GM13977 (cell line): ENCODE results near the gene AGAP1.

Experiments
- DNase-seq: peaks from one replicate; pipeline ENCODE4 v3.0.0; 2012; ENCODE audit warnings: low spot score
- CTCF ChIP-seq: IDR thresholded peaks from 2 replicates; pipeline ENCODE4 v1.5.1; 2012; ENCODE audit warnings: mild to moderate bottlenecking, control low read depth; ENCODE audit not compliant: insufficient read depth; ENCODE audit errors: extremely low read depth, missing control alignments
- in situ Hi-C: fragments of 300-500 bp; cut with MboI; formaldehyde crosslinking; loops from one replicate; pipeline ENCODE4 v1.12.0; 2022; ENCODE audit warnings: low sequenced_read_pairs, low pct_unique_long_range_greater_than_20kb, mixed read lengths, inconsistent platforms; ENCODE audit not compliant: unreplicated experiment

Gene AGAP1

DNA sequence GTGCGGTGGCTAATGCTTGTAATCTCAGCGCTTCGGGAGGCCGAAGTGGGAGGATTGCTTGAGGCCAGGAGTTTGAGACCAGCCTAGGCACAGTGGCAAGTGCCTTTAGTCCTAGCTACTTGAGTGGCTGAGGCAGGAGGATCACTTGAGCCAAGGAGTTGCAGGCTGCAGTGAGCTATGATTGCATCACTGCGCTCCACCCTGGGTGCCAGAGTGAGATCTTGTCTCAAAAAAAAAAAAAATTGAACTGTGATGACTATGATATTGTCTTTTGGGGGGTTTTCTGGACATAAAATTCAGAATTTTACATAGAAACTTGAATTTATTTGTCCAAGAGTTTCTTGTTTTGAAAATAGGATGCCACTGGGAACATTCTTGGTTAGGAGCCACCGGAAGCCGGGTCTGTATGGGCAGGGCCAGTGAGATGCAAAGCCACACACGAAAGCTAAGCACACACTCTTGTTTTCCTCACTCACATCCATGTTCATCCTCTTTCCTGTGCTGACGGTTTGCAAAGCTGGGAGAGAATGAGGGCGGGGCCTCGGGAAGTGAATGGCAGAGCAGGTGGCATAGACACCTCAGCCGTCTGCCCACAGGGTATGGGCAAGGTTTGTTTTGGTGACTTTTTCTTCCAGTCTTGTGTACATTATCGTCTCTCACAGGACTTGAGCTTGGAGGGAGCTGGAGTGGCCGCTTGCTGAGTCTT lies 12.6 kb downstream of the AGAP1 start:
- in situ Hi-C loops: no loop called here
- TF ChIP-seq CTCF: no peak
- DNase-seq: no peak

- in situ Hi-C loops: no loop called here
- TF ChIP-seq CTCF: no peak
- no peak for DNase-seq
These were observed 13.3 kb downstream of the AGAP1 start for GRCh38 chr2:235506997-235507615.

DNA sequence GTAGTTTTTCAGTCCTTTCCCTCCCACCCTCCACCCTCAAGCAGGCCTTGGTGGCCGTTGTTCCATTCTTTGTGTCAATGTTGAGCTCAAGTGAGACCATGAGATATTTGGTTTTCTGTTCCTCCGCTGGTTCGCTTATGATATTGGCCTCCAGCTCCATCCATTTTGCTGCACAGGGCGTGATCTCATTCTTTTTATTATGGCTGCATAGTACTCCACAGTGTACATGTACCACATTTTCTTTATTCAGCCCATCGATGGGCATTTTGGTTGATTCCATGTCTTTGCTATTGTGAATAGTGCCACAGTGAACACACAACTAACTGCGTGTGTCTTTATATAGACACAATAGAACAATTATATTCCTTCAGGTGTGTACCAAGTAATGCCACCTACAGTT lies 14.1 kb downstream of the AGAP1 start:
- TF ChIP-seq CTCF: no peak
- DNase-seq: no peak
- in situ Hi-C loops: no loop called here

GRCh38 chr2:235508371-235509160 lies 14.7 kb downstream of the AGAP1 start:
- TF ChIP-seq CTCF: no peak
- DNase-seq: no peak
- in situ Hi-C loops: no loop called here

DNA sequence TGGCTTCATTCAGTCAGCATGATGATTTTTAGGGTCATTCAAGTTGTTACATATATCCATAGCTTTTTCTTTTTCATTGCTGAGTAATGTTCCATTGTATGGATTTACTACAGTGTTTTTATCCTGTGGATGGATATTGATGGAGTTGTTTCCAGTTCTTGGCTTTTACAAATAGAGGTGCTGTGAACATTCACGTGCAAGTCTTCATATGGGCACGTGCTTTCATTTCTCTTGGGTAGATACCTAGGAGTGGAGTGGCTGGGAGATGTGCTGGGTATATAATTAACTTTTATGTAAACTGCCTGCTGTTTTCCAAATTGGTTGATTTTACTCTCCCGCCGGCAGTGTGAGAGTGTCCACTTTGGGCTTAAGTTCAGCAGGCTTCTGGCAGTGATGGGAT lies 16.5 kb downstream of the AGAP1 start:
- DNase-seq: no peak
- no peak for TF ChIP-seq CTCF
- in situ Hi-C loops: no loop called here

- no peak for TF ChIP-seq CTCF
- in situ Hi-C loops: no loop called here
- DNase-seq: no peak
These were observed 17.4 kb downstream of the AGAP1 start for GRCh38 chr2:235511187-235511661.
